ENCODE data around the gene PDE10A. TPM values are rescaled to one million over a fixed set of nuclear protein-coding genes. Genes with fewer than 3 reads are reported as not detected.

The PDE10A gene
- total and polyA plus RNA-seq, 4 donors, result 1.0 to 6.2 (median 3.0) TPM

GRCh38 chr6:165340532-165340931 is 322.5 kb downstream of the PDE10A start:
- 76 to 80% methylated on average over 5 of the region's 5 CpGs for WGBS, 2 donors
- Histone ChIP-seq H3K4me1 (ENCODE audit: control insufficient read depth in 5 of 5, insufficient read depth in 5 of 5, low read length in 5 of 5) (no peaks in the 10 kb centered on the region), H3K4me3 (no peak overlapping the region), H3K9ac (ENCODE audit: insufficient read depth in 1 of 2, low read length in 2 of 2) (no peak overlapping the region), H3K9me3 (ENCODE audit: control insufficient read depth in 4 of 4, insufficient read depth in 3 of 4, low read length in 3 of 4) (peaks cover 0 to 4% (median 0%) of the 10 kb centered on the region in 4 donors), H3K27me3 (ENCODE audit: control insufficient read depth in 3 of 3, insufficient read depth in 3 of 3, low read length in 2 of 3) (no peaks in the 10 kb centered on the region), H3K36me3 (ENCODE audit: control insufficient read depth in 4 of 4, insufficient read depth in 4 of 4, low read length in 4 of 4) (peaks cover 0 to 11% (median 0%) of the 10 kb centered on the region in 4 donors), H3K27ac (ENCODE audit: low read depth in 1 of 2, low read length in 1 of 2) (no peak overlapping the region)
- DNase-seq (no peak), ATAC-seq (ENCODE audit: insufficient read depth, low FRiP score) (no peak)
- no peak for TF ChIP-seq CTCF (IDR thresholded peaks at IDR 0.05; ENCODE audit: control extremely low read depth, extremely low read depth)

GRCh38 chr6:165325609-165326008 is 337.4 kb downstream of the PDE10A start:
- Histone ChIP-seq H3K9ac (ENCODE audit: insufficient read depth in 1 of 2, low read length in 2 of 2) (no peak overlapping the region), H3K36me3 (ENCODE audit: control insufficient read depth in 4 of 4, insufficient read depth in 4 of 4, low read length in 4 of 4) (no peaks in the 10 kb centered on the region), H3K9me3 (ENCODE audit: control insufficient read depth in 4 of 4, insufficient read depth in 3 of 4, low read length in 3 of 4) (peaks cover 0 to 8% (median 6%) of the 10 kb centered on the region in 4 donors), H3K4me3 (no peak overlapping the region), H3K27me3 (ENCODE audit: control insufficient read depth in 3 of 3, insufficient read depth in 3 of 3, low read length in 2 of 3) (no peaks in the 10 kb centered on the region), H3K4me1 (ENCODE audit: control insufficient read depth in 5 of 5, insufficient read depth in 5 of 5, low read length in 5 of 5) (no peaks in the 10 kb centered on the region), H3K27ac (ENCODE audit: low read depth in 1 of 2, low read length in 1 of 2) (no peak overlapping the region)
- DNase-seq, result no peak
- WGBS, 2 donors, result 88 to 92% methylated on average over 7 of the region's 7 CpGs
- no peak for ATAC-seq (ENCODE audit: insufficient read depth, low FRiP score)
- no peak for TF ChIP-seq CTCF (IDR thresholded peaks at IDR 0.05; ENCODE audit: control extremely low read depth, extremely low read depth)

GRCh38 chr6:165321555-165322145 is 341.4 kb downstream of the PDE10A start:
- no peak for ATAC-seq (ENCODE audit: insufficient read depth, low FRiP score)
- DNase-seq, result no peak
- H3K27me3 ChIP-seq (ENCODE audit: control insufficient read depth in 3 of 3, insufficient read depth in 3 of 3, low read length in 2 of 3), result no peaks in the 10 kb centered on the region
- no peak overlapping the region for H3K4me3 ChIP-seq
- H3K9ac ChIP-seq (ENCODE audit: insufficient read depth in 1 of 2, low read length in 2 of 2), result no peak overlapping the region
- no peaks in the 10 kb centered on the region for H3K36me3 ChIP-seq (ENCODE audit: control insufficient read depth in 4 of 4, insufficient read depth in 4 of 4, low read length in 4 of 4)
- WGBS, 2 donors, result 87 to 96% methylated on average over 1 of the region's 1 CpG
- no peak overlapping the region for H3K27ac ChIP-seq (ENCODE audit: low read depth in 1 of 2, low read length in 1 of 2)
- no peaks in the 10 kb centered on the region for H3K4me1 ChIP-seq (ENCODE audit: control insufficient read depth in 5 of 5, insufficient read depth in 5 of 5, low read length in 5 of 5)
- H3K9me3 ChIP-seq (ENCODE audit: control insufficient read depth in 4 of 4, insufficient read depth in 3 of 4, low read length in 3 of 4), result peaks cover 0 to 8% (median 7%) of the 10 kb centered on the region in 4 donors
- no peak for TF ChIP-seq CTCF (IDR thresholded peaks at IDR 0.05; ENCODE audit: control extremely low read depth, extremely low read depth)

GRCh38 chr6:165321150-165321549 is 341.9 kb downstream of the PDE10A start:
- H3K9me3 ChIP-seq (ENCODE audit: control insufficient read depth in 4 of 4, insufficient read depth in 3 of 4, low read length in 3 of 4), result peaks cover 0 to 8% (median 7%) of the 10 kb centered on the region in 4 donors
- H3K36me3 ChIP-seq (ENCODE audit: control insufficient read depth in 4 of 4, insufficient read depth in 4 of 4, low read length in 4 of 4), result no peaks in the 10 kb centered on the region
- DNase-seq, result no peak
- WGBS, 2 donors, result 59 to 74% methylated on average over 3 of the region's 3 CpGs
- no peaks in the 10 kb centered on the region for H3K4me1 ChIP-seq (ENCODE audit: control insufficient read depth in 5 of 5, insufficient read depth in 5 of 5, low read length in 5 of 5)
- no peak for TF ChIP-seq CTCF (IDR thresholded peaks at IDR 0.05; ENCODE audit: control extremely low read depth, extremely low read depth)
- H3K27me3 ChIP-seq (ENCODE audit: control insufficient read depth in 3 of 3, insufficient read depth in 3 of 3, low read length in 2 of 3), result no peaks in the 10 kb centered on the region
- H3K27ac ChIP-seq (ENCODE audit: low read depth in 1 of 2, low read length in 1 of 2), result no peak overlapping the region
- H3K4me3 ChIP-seq, result no peak overlapping the region
- no peak for ATAC-seq (ENCODE audit: insufficient read depth, low FRiP score)
- H3K9ac ChIP-seq (ENCODE audit: insufficient read depth in 1 of 2, low read length in 2 of 2), result no peak overlapping the region
